Measurements from ENCODE around the gene GART. TPM values are rescaled to one million over a fixed set of nuclear protein-coding genes. Genes with fewer than 3 reads are reported as not detected.

Gene GART
- total and polyA plus RNA-seq, 10 of the 15 experiments (the other 5 are each of a cell fraction or from before 2014, with no cell fraction given), result 44.7 to 178 (median 106) TPM

- Histone ChIP-seq H2AFZ (ENCODE audit: control insufficient read depth, low read depth, low read length) (no peak overlapping the region), H3K4me2 (ENCODE audit: control insufficient read depth, insufficient read depth) (no peak overlapping the region), H4K20me1 (ENCODE audit: control insufficient read depth, insufficient read depth) (no peaks in the 10 kb centered on the region), H3K4me1 (ENCODE audit: control insufficient read depth, insufficient read depth, low read length) (no peaks in the 10 kb centered on the region), H3K9ac (ENCODE audit: control insufficient read depth, insufficient read depth, low read length) (no peak overlapping the region), H3K4me3 (no peak overlapping the region), H3K27ac (ENCODE audit: control insufficient read depth, insufficient read depth) (no peak overlapping the region), H3K27me3 (replicated peaks in 1 of 2; ENCODE audit: control insufficient read depth in 2 of 2, insufficient read depth in 2 of 2, low read length in 1 of 2) (no peaks in the 10 kb centered on the region), H3K79me2 (ENCODE audit: control insufficient read depth, insufficient read depth, low read length) (no peaks in the 10 kb centered on the region), H3K9me3 (replicated peaks; ENCODE audit: control insufficient read depth, insufficient read depth, low read length) (no peaks in the 10 kb centered on the region), H3K36me3 (ENCODE audit: control insufficient read depth in 2 of 2, insufficient read depth in 2 of 2, low read length in 1 of 2) (peaks cover 0 to 6% of the 10 kb centered on the region in 2 experiments; a peak in 3 of 4 replicates)
- peak; percentile 23 for FAIRE-seq
- in situ Hi-C loops (cut with MboI) (no loop called here), intact Hi-C loops (cut with micrococcal nuclease; ENCODE audit: unreplicated experiment) (no loop called here)
- RAD21 ChIA-PET (ENCODE audit: unreplicated experiment), result no interaction called here
- CTCF ChIA-PET, result interaction anchor here (0.8 to 2.4 kb wide), 8 partner anchors 9 to 259 kb away, joined by 3 to 11 read pairs (median 4); no protein-coding TSS in a partner anchor
- TF ChIP-seq NFYB (IDR thresholded peaks at IDR 0.05; ENCODE audit: insufficient read depth, low read depth, low read length) (no peak), FOXM1 (IDR thresholded peaks at IDR 0.05; ENCODE audit: low read depth, low read length) (no peak), NFIC (IDR thresholded peaks at IDR 0.05; ENCODE audit: low read depth, low read length) (no peak)
- 69% methylated on average over 6 of the region's 6 CpGs for WGBS (ENCODE audit: insufficient coverage, insufficient replicate concordance, low lambda C conversion rate, missing lambda C conversion rate)
- peak; percentile 46 for ATAC-seq
- BruUV-seq (replicated peaks), result TSS peak; percentile 17
- POLR2A ChIA-PET, result interaction anchor here (0.7 kb wide), 1 partner anchor 218 kb away, joined by 3 read pairs; no protein-coding TSS in a partner anchor
- SMC1A ChIA-PET (ENCODE audit: uncharacterized antibody, unreplicated experiment), result interaction anchor here (1.2 to 2.4 kb wide), 3 partner anchors 10 to 11 kb away, joined by 3 to 8 read pairs (median 7); no protein-coding TSS in a partner anchor
- DNase-seq (ENCODE audit: low read depth, low spot score), result no peak
Measured at GRCh38 chr21:33455686-33456446, 86.1 kb downstream of the GART start.

Other genes starting within 250 kb of the GART start
Only the 7 nearest of the 8 such genes appear.
- 78.3 and 91.0 TPM in 2 replicates for gene IFNGR2, start 138.7 kb downstream of the GART start, total RNA-seq (2014; rRNA removed)
- 75.2 and 79.7 TPM in 2 replicates for gene IFNGR2, start 138.7 kb downstream of the GART start, total RNA-seq (2014; rRNA removed; fragmentation: Illumina TruSeq; extraction: Trizol)
- 67.3 and 71.5 TPM in 2 replicates for gene IFNGR2, start 138.7 kb downstream of the GART start, total RNA-seq (2021)
- 81.8 and 96.9 TPM in 2 replicates for gene IFNGR2, start 138.7 kb downstream of the GART start, polyA plus RNA-seq (2011; rRNA removed)
- 98.8 and 144 TPM in 2 replicates for gene IFNGR2, start 138.7 kb downstream of the GART start, polyA plus RNA-seq (2014; fragmentation: Illumina TruSeq; extraction: Trizol)
- gene IFNGR2, start 138.7 kb downstream of the GART start, polyA plus RNA-seq (2014; fragmentation: Nextera tagmentation; extraction: Ambion mirVana), result 10 to 100 TPM; 23.6 to 33.2 TPM
- gene IFNGR2, start 138.7 kb downstream of the GART start, polyA plus RNA-seq (2014; rRNA removed), result 72.9 and 85.1 TPM in 2 replicates
- 10 to 100 TPM; 75.7 to 84.2 TPM for gene IFNGR2, start 138.7 kb downstream of the GART start, polyA plus RNA-seq (2016; fragmentation: Nextera tagmentation; extraction: Ambion mirVana)
- 15.1 and 17.6 TPM in 2 replicates for gene TMEM50B, start 62.1 kb downstream of the GART start, total RNA-seq (2014; rRNA removed)
- 13.2 and 13.3 TPM in 2 replicates for gene TMEM50B, start 62.1 kb downstream of the GART start, total RNA-seq (2014; rRNA removed; fragmentation: Illumina TruSeq; extraction: Trizol)
- gene TMEM50B, start 62.1 kb downstream of the GART start, total RNA-seq (2021), result 10.4 and 12.1 TPM in 2 replicates
- gene TMEM50B, start 62.1 kb downstream of the GART start, polyA plus RNA-seq (2011; rRNA removed), result 26.0 and 32.9 TPM in 2 replicates
- gene TMEM50B, start 62.1 kb downstream of the GART start, polyA plus RNA-seq (2014; fragmentation: Illumina TruSeq; extraction: Trizol), result 13.8 and 20.7 TPM in 2 replicates
- 10 to 100 TPM; 15.9 to 23.8 TPM for gene TMEM50B, start 62.1 kb downstream of the GART start, polyA plus RNA-seq (2014; fragmentation: Nextera tagmentation; extraction: Ambion mirVana)
- 17.6 and 20.5 TPM in 2 replicates for gene TMEM50B, start 62.1 kb downstream of the GART start, polyA plus RNA-seq (2014; rRNA removed)
- 10 to 100 TPM; 41.6 to 42.1 TPM for gene TMEM50B, start 62.1 kb downstream of the GART start, polyA plus RNA-seq (2016; fragmentation: Nextera tagmentation; extraction: Ambion mirVana)
- 0.45 and 0.49 TPM in 2 replicates for gene DNAJC28, start 50.4 kb downstream of the GART start, total RNA-seq (2014; rRNA removed)
- gene DNAJC28, start 50.4 kb downstream of the GART start, total RNA-seq (2014; rRNA removed; fragmentation: Illumina TruSeq; extraction: Trizol), result 0.63 and 0.74 TPM in 2 replicates
- gene DNAJC28, start 50.4 kb downstream of the GART start, total RNA-seq (2021), result 0.26 and 0.58 TPM in 2 replicates
- gene DNAJC28, start 50.4 kb downstream of the GART start, polyA plus RNA-seq (2011; rRNA removed), result 0.34 and 0.88 TPM in 2 replicates
- gene DNAJC28, start 50.4 kb downstream of the GART start, polyA plus RNA-seq (2014; fragmentation: Illumina TruSeq; extraction: Trizol), result 0.32 and 0.54 TPM in 2 replicates
- under 1 TPM; 0.53 to 0.77 TPM for gene DNAJC28, start 50.4 kb downstream of the GART start, polyA plus RNA-seq (2014; fragmentation: Nextera tagmentation; extraction: Ambion mirVana)
- gene DNAJC28, start 50.4 kb downstream of the GART start, polyA plus RNA-seq (2014; rRNA removed), result 0.46 and 0.59 TPM in 2 replicates
- under 1 TPM; 0.29 to 0.55 TPM for gene DNAJC28, start 50.4 kb downstream of the GART start, polyA plus RNA-seq (2016; fragmentation: Nextera tagmentation; extraction: Ambion mirVana)
- 130 and 146 TPM in 2 replicates for gene SON, start 921 bp upstream of the GART start, total RNA-seq (2014; rRNA removed)
- 122 and 133 TPM in 2 replicates for gene SON, start 921 bp upstream of the GART start, total RNA-seq (2014; rRNA removed; fragmentation: Illumina TruSeq; extraction: Trizol)
- gene SON, start 921 bp upstream of the GART start, total RNA-seq (2021), result 250 and 270 TPM in 2 replicates
- 94.8 and 95.7 TPM in 2 replicates for gene SON, start 921 bp upstream of the GART start, polyA plus RNA-seq (2011; rRNA removed)
- gene SON, start 921 bp upstream of the GART start, polyA plus RNA-seq (2014; fragmentation: Illumina TruSeq; extraction: Trizol), result 232 and 307 TPM in 2 replicates
- gene SON, start 921 bp upstream of the GART start, polyA plus RNA-seq (2014; fragmentation: Nextera tagmentation; extraction: Ambion mirVana), result 100 to 1,000 TPM; 418 to 788 TPM
- 113 and 131 TPM in 2 replicates for gene SON, start 921 bp upstream of the GART start, polyA plus RNA-seq (2014; rRNA removed)
- 100 to 1,000 TPM; 462 to 491 TPM for gene SON, start 921 bp upstream of the GART start, polyA plus RNA-seq (2016; fragmentation: Nextera tagmentation; extraction: Ambion mirVana)
- 28.1 and 29.1 TPM in 2 replicates for gene DONSON, start 46.6 kb upstream of the GART start, total RNA-seq (2014; rRNA removed)
- 36.3 and 39.1 TPM in 2 replicates for gene DONSON, start 46.6 kb upstream of the GART start, total RNA-seq (2014; rRNA removed; fragmentation: Illumina TruSeq; extraction: Trizol)
- gene DONSON, start 46.6 kb upstream of the GART start, total RNA-seq (2021), result 21.6 and 23.4 TPM in 2 replicates
- 51.2 and 72.5 TPM in 2 replicates for gene DONSON, start 46.6 kb upstream of the GART start, polyA plus RNA-seq (2011; rRNA removed)
- 40.5 and 51.2 TPM in 2 replicates for gene DONSON, start 46.6 kb upstream of the GART start, polyA plus RNA-seq (2014; fragmentation: Illumina TruSeq; extraction: Trizol)
- gene DONSON, start 46.6 kb upstream of the GART start, polyA plus RNA-seq (2014; fragmentation: Nextera tagmentation; extraction: Ambion mirVana), result 10 to 100 TPM; 13.6 to 25.8 TPM
- gene DONSON, start 46.6 kb upstream of the GART start, polyA plus RNA-seq (2014; rRNA removed), result 23.7 and 26.7 TPM in 2 replicates
- 10 to 100 TPM; 47.3 to 49.3 TPM for gene DONSON, start 46.6 kb upstream of the GART start, polyA plus RNA-seq (2016; fragmentation: Nextera tagmentation; extraction: Ambion mirVana)
- 14.3 and 17.3 TPM in 2 replicates for gene CRYZL1, start 99.6 kb upstream of the GART start, total RNA-seq (2014; rRNA removed)
- gene CRYZL1, start 99.6 kb upstream of the GART start, total RNA-seq (2014; rRNA removed; fragmentation: Illumina TruSeq; extraction: Trizol), result 14.5 and 15.5 TPM in 2 replicates
- 20.2 and 21.4 TPM in 2 replicates for gene CRYZL1, start 99.6 kb upstream of the GART start, total RNA-seq (2021)
- 68.8 and 92.6 TPM in 2 replicates for gene CRYZL1, start 99.6 kb upstream of the GART start, polyA plus RNA-seq (2011; rRNA removed)
- gene CRYZL1, start 99.6 kb upstream of the GART start, polyA plus RNA-seq (2014; fragmentation: Illumina TruSeq; extraction: Trizol), result 25.5 and 32.8 TPM in 2 replicates
- 10 to 100 TPM; 51.4 to 72.4 TPM for gene CRYZL1, start 99.6 kb upstream of the GART start, polyA plus RNA-seq (2014; fragmentation: Nextera tagmentation; extraction: Ambion mirVana)
- gene CRYZL1, start 99.6 kb upstream of the GART start, polyA plus RNA-seq (2014; rRNA removed), result 25.7 and 27.7 TPM in 2 replicates
- 10 to 100 TPM; 33.6 to 34.8 TPM for gene CRYZL1, start 99.6 kb upstream of the GART start, polyA plus RNA-seq (2016; fragmentation: Nextera tagmentation; extraction: Ambion mirVana)
- 3.9 and 4.0 TPM in 2 replicates for gene ITSN1, start 100.4 kb upstream of the GART start, total RNA-seq (2014; rRNA removed)
- 3.9 and 5.9 TPM in 2 replicates for gene ITSN1, start 100.4 kb upstream of the GART start, total RNA-seq (2014; rRNA removed; fragmentation: Illumina TruSeq; extraction: Trizol)
- 5.1 and 6.1 TPM in 2 replicates for gene ITSN1, start 100.4 kb upstream of the GART start, total RNA-seq (2021)
- 3.2 and 4.8 TPM in 2 replicates for gene ITSN1, start 100.4 kb upstream of the GART start, polyA plus RNA-seq (2011; rRNA removed)
- 8.1 and 8.8 TPM in 2 replicates for gene ITSN1, start 100.4 kb upstream of the GART start, polyA plus RNA-seq (2014; fragmentation: Illumina TruSeq; extraction: Trizol)
- gene ITSN1, start 100.4 kb upstream of the GART start, polyA plus RNA-seq (2014; fragmentation: Nextera tagmentation; extraction: Ambion mirVana), result 1 to 10 TPM in 1 of 2 experiments, under 1 TPM in 1; 0.89 to 1.3 TPM
- gene ITSN1, start 100.4 kb upstream of the GART start, polyA plus RNA-seq (2014; rRNA removed), result 4.7 and 6.7 TPM in 2 replicates
- gene ITSN1, start 100.4 kb upstream of the GART start, polyA plus RNA-seq (2016; fragmentation: Nextera tagmentation; extraction: Ambion mirVana), result 10 to 100 TPM; 10.4 to 10.6 TPM

All from GM12878 (cell line).